Measurements from ENCODE around the gene GCC1. TPM values are rescaled to one million over a fixed set of nuclear protein-coding genes. Genes with fewer than 3 reads are reported as not detected.

Gene GCC1
- total and polyA plus RNA-seq, 2 donors (not counting 1 experiment from before 2014, with no cell fraction given), result 10.3 to 25.5 TPM

GRCh38 chr7:127539116-127539515 lies 46.3 kb downstream of the GCC1 start:
- H3K4me3 ChIP-seq (ENCODE audit: control extremely low read depth in 1 of 5, extremely low read depth in 1 of 5, insufficient read depth in 1 of 5, low read depth in 2 of 5, low read length in 4 of 5), result no peak overlapping the region
- H3K27ac ChIP-seq (ENCODE audit: low read length in 2 of 2), result no peak overlapping the region
- no peaks in the 10 kb centered on the region for H4K20me1 ChIP-seq (ENCODE audit: control insufficient read depth, insufficient read depth, low read length, poor library complexity, severe bottlenecking)
- POLR2A ChIA-PET, result no interaction called here
- Mint-ChIP-seq H3K9me3 (ENCODE audit: insufficient read depth) (no peaks in the 10 kb centered on the region), H3K27me3 (peaks cover 68% of the 10 kb centered on the region), H3K4me3 (no peak overlapping the region), H3K27ac (no peak overlapping the region), H3K4me1 (no peaks in the 10 kb centered on the region)
- H3K36me3 ChIP-seq (replicated peaks in 1 of 2; ENCODE audit: control extremely low read depth in 1 of 2, control insufficient read depth in 1 of 2, extremely low read depth in 1 of 2, insufficient read depth in 2 of 2, low read length in 1 of 2), result no peaks in the 10 kb centered on the region
- WGBS (ENCODE audit: insufficient coverage), result 100% methylated on average over 1 of the region's 9 CpGs
- CTCF ChIA-PET, result no interaction called here
- intact Hi-C loops (cut with micrococcal nuclease), result no loop called here
- DNase-seq (no peak), ATAC-seq (ENCODE audit: low read depth) (no peak)
- no peak overlapping the region for H3K4me2 ChIP-seq (replicated peaks; ENCODE audit: low read depth, low read length, poor library complexity, severe bottlenecking)
- no peaks in the 10 kb centered on the region for H3K4me1 ChIP-seq (ENCODE audit: control insufficient read depth in 2 of 2, insufficient read depth in 2 of 2, low read length in 2 of 2)
- no peak overlapping the region for H3K9ac ChIP-seq (ENCODE audit: low read length)
- H2AFZ ChIP-seq (ENCODE audit: insufficient read depth, low read depth, low read length, poor library complexity, severe bottlenecking), result no peak overlapping the region
- no peaks in the 10 kb centered on the region for H3K9me3 ChIP-seq (ENCODE audit: control extremely low read depth in 1 of 3, control insufficient read depth in 2 of 3, insufficient read depth in 1 of 3, low read length in 2 of 3)
- H3K79me2 ChIP-seq (ENCODE audit: control insufficient read depth, insufficient read depth, low read length), result no peaks in the 10 kb centered on the region
- H3K27me3 ChIP-seq (replicated peaks in 1 of 4; ENCODE audit: control extremely low read depth in 1 of 4, control insufficient read depth in 3 of 4, insufficient read depth in 4 of 4, low read length in 3 of 4), result peaks cover 0 to 31% (median 19%) of the 10 kb centered on the region in 4 experiments
- TF ChIP-seq CTCF (IDR thresholded peaks at IDR 0.05) (no peak), EZH2 (IDR thresholded peaks at IDR 0.05; ENCODE audit: borderline replicate concordance, insufficient read depth, low read depth, low read length, poor library complexity, severe bottlenecking) (no peak)

- Mint-ChIP-seq H3K9me3 (ENCODE audit: insufficient read depth) (no peaks in the 10 kb centered on the region), H3K27me3 (peaks cover 70% of the 10 kb centered on the region), H3K27ac (no peak overlapping the region), H3K4me1 (no peaks in the 10 kb centered on the region), H3K4me3 (no peak overlapping the region)
- DNase-seq (no peak), ATAC-seq (ENCODE audit: low read depth) (no peak)
- H3K36me3 ChIP-seq (replicated peaks in 1 of 2; ENCODE audit: control extremely low read depth in 1 of 2, control insufficient read depth in 1 of 2, extremely low read depth in 1 of 2, insufficient read depth in 2 of 2, low read length in 1 of 2), result no peaks in the 10 kb centered on the region
- 13% methylated on average over 16 of the region's 16 CpGs for WGBS (ENCODE audit: insufficient coverage)
- no peaks in the 10 kb centered on the region for H3K9me3 ChIP-seq (ENCODE audit: control extremely low read depth in 1 of 3, control insufficient read depth in 2 of 3, insufficient read depth in 1 of 3, low read length in 2 of 3)
- ChIA-PET POLR2A (no interaction called here), CTCF (no interaction called here)
- H3K4me2 ChIP-seq (replicated peaks; ENCODE audit: low read depth, low read length, poor library complexity, severe bottlenecking), result no peak overlapping the region
- peak overlapping the region; percentile 40 for H2AFZ ChIP-seq (ENCODE audit: insufficient read depth, low read depth, low read length, poor library complexity, severe bottlenecking)
- TF ChIP-seq EZH2 (IDR thresholded peaks at IDR 0.05; ENCODE audit: borderline replicate concordance, insufficient read depth, low read depth, low read length, poor library complexity, severe bottlenecking), result no peak
- TF ChIP-seq CTCF (IDR thresholded peaks at IDR 0.05), result no peak
- no peaks in the 10 kb centered on the region for H4K20me1 ChIP-seq (ENCODE audit: control insufficient read depth, insufficient read depth, low read length, poor library complexity, severe bottlenecking)
- no peak overlapping the region for H3K4me3 ChIP-seq (ENCODE audit: control extremely low read depth in 1 of 5, extremely low read depth in 1 of 5, insufficient read depth in 1 of 5, low read depth in 2 of 5, low read length in 4 of 5)
- H3K27me3 ChIP-seq (replicated peaks in 1 of 4; ENCODE audit: control extremely low read depth in 1 of 4, control insufficient read depth in 3 of 4, insufficient read depth in 4 of 4, low read length in 3 of 4), result peaks cover 0 to 31% (median 20%) of the 10 kb centered on the region in 4 experiments
- intact Hi-C loops (cut with micrococcal nuclease), result no loop called here
- H3K27ac ChIP-seq (ENCODE audit: low read length in 2 of 2), result no peak overlapping the region
- H3K4me1 ChIP-seq (ENCODE audit: control insufficient read depth in 2 of 2, insufficient read depth in 2 of 2, low read length in 2 of 2), result no peaks in the 10 kb centered on the region
- no peak overlapping the region for H3K9ac ChIP-seq (ENCODE audit: low read length)
- no peaks in the 10 kb centered on the region for H3K79me2 ChIP-seq (ENCODE audit: control insufficient read depth, insufficient read depth, low read length)
These were observed 48.7 kb downstream of the GCC1 start for GRCh38 chr7:127536741-127537140.
